Activated CD8-positive, alpha-beta T cell treated with anti-CD3 and anti-CD28 coated beads, Interleukin-2, amount 10 ng/mL, durations not matched to agents 7 days and 5 days (primary cell): ENCODE data around the gene STEAP2. TPM values are rescaled to one million over a fixed set of nuclear protein-coding genes. Genes with fewer than 3 reads are reported as not detected.

ENCODE experiments used
- ATAC-seq: fragments of 150-1000 bp; cut with Tn5 transposase; one replicate; pipeline ENCODE4 v1.10.0; 2021; ENCODE audit warnings: moderate library complexity
- CTCF ChIA-PET: fragments of 350-600 bp; sonication (Branson Sonifier 250); formaldehyde crosslinking; loops from one replicate; lab custom pipeline; 2021; ENCODE audit warnings: antibody characterized with exemption; lab: Charles Lee
- POLR2A ChIA-PET: fragments of 350-600 bp; sonication (Branson Sonifier 250); formaldehyde crosslinking; loops from one replicate; lab custom pipeline; 2021; ENCODE audit warnings: antibody characterized with exemption; lab: Charles Lee
- DNase-seq: peaks from one replicate; pipeline ENCODE4 v3.0.0-alpha.2; 2020
- H3K27ac Mint-ChIP-seq: one replicate; pipeline ENCODE4 v1.8.0; 2021; ENCODE audit warnings: mild to moderate bottlenecking, mixed read lengths
- H3K27me3 Mint-ChIP-seq: one replicate; pipeline ENCODE4 v1.8.0; 2021; ENCODE audit warnings: low read depth, mixed read lengths
- H3K36me3 Mint-ChIP-seq: one replicate; pipeline ENCODE4 v1.8.0; 2021; ENCODE audit warnings: low read depth, mixed read lengths
- H3K4me1 Mint-ChIP-seq: one replicate; pipeline ENCODE4 v1.8.0; 2021; ENCODE audit warnings: low read depth, mixed read lengths
- H3K4me3 Mint-ChIP-seq: one replicate; pipeline ENCODE4 v1.8.0; 2021; ENCODE audit warnings: mild to moderate bottlenecking, mixed read lengths
- H3K9me3 Mint-ChIP-seq: one replicate; pipeline ENCODE4 v1.8.0; 2022; ENCODE audit warnings: mixed read lengths; ENCODE audit not compliant: insufficient read depth
- total RNA-seq, 2 experiments: library from RNA; stranded (reverse); gene quantifications; one replicate each; pipeline ENCODE4 v1.2.3, GENCODE V29; 2021

STEAP2 gene
- total RNA-seq, 2 experiments from 2014 or later, result not detected

- Mint-ChIP-seq H3K4me1 (peaks cover 3% of the 10 kb centered on the region), H3K36me3 (no peaks in the 10 kb centered on the region), H3K27me3 (peaks cover 21% of the 10 kb centered on the region), H3K9me3 (no peaks in the 10 kb centered on the region), H3K4me3 (no peak overlapping the region), H3K27ac (no peak overlapping the region)
- ChIA-PET POLR2A (no interaction called here), CTCF (no interaction called here)
- no peak for DNase-seq
- ATAC-seq, result no peak
These were observed 27.0 kb downstream of the STEAP2 start for GRCh38 chr7:90238583-90238982.

- POLR2A ChIA-PET, result no interaction called here
- H3K27me3 Mint-ChIP-seq, result peaks cover 25% of the 10 kb centered on the region
- DNase-seq (no peak), ATAC-seq (no peak)
- CTCF ChIA-PET, result no interaction called here
- no peak overlapping the region for H3K27ac Mint-ChIP-seq
- H3K36me3 Mint-ChIP-seq, result no peaks in the 10 kb centered on the region
- no peak overlapping the region for H3K4me3 Mint-ChIP-seq
- peaks cover 3% of the 10 kb centered on the region for H3K4me1 Mint-ChIP-seq
- H3K9me3 Mint-ChIP-seq, result no peaks in the 10 kb centered on the region
These were observed 27.5 kb downstream of the STEAP2 start for GRCh38 chr7:90239050-90239449.

- H3K4me3 Mint-ChIP-seq, result no peak overlapping the region
- CTCF ChIA-PET, result no interaction called here
- no peak for DNase-seq
- ATAC-seq, result no peak
- no peak overlapping the region for H3K27ac Mint-ChIP-seq
- H3K4me1 Mint-ChIP-seq, result peaks cover 5% of the 10 kb centered on the region
- H3K9me3 Mint-ChIP-seq, result no peaks in the 10 kb centered on the region
- peaks cover 30% of the 10 kb centered on the region for H3K27me3 Mint-ChIP-seq
- no peaks in the 10 kb centered on the region for H3K36me3 Mint-ChIP-seq
- POLR2A ChIA-PET, result no interaction called here
These were observed 28.2 kb downstream of the STEAP2 start for GRCh38 chr7:90239625-90240228.

- ChIA-PET CTCF (no interaction called here), POLR2A (no interaction called here)
- H3K27ac Mint-ChIP-seq, result no peak overlapping the region
- no peak overlapping the region for H3K4me3 Mint-ChIP-seq
- no peak for DNase-seq
- peaks cover 44% of the 10 kb centered on the region for H3K27me3 Mint-ChIP-seq
- no peaks in the 10 kb centered on the region for H3K9me3 Mint-ChIP-seq
- peaks cover 16% of the 10 kb centered on the region for H3K4me1 Mint-ChIP-seq
- no peaks in the 10 kb centered on the region for H3K36me3 Mint-ChIP-seq
- ATAC-seq, result no peak
These were observed 31.0 kb downstream of the STEAP2 start for GRCh38 chr7:90242369-90243168.

GRCh38 chr7:90243556-90243955, 32.0 kb downstream of the STEAP2 start:
- ATAC-seq, result no peak
- H3K4me1 Mint-ChIP-seq, result peaks cover 16% of the 10 kb centered on the region
- H3K27me3 Mint-ChIP-seq, result peaks cover 38% of the 10 kb centered on the region
- no peaks in the 10 kb centered on the region for H3K36me3 Mint-ChIP-seq
- POLR2A ChIA-PET, result no interaction called here
- H3K9me3 Mint-ChIP-seq, result no peaks in the 10 kb centered on the region
- H3K27ac Mint-ChIP-seq, result no peak overlapping the region
- DNase-seq, result no peak
- CTCF ChIA-PET, result interaction anchor here (1.3 kb wide), 1 partner anchor 17 kb away, joined by 4 read pairs; no protein-coding TSS in a partner anchor
- H3K4me3 Mint-ChIP-seq, result no peak overlapping the region

GRCh38 chr7:90244565-90244908, 33.0 kb downstream of the STEAP2 start:
- CTCF ChIA-PET, result interaction anchor here (1.3 kb wide), 1 partner anchor 16 kb away, joined by 4 read pairs; no protein-coding TSS in a partner anchor
- peaks cover 41% of the 10 kb centered on the region for H3K27me3 Mint-ChIP-seq

GRCh38 chr7:90244909-90245851, 33.6 kb downstream of the STEAP2 start, which contains the start of gene CFAP69:
TSS of gene CFAP69 (plus strand) at chr7:90245174. CDS start at chr7:90245425, 251 bp downstream.
- Mint-ChIP-seq H3K27ac (no peak within 1 kb of the TSS), H3K4me3 (peak within 1 kb of the TSS; percentile 79), H3K27me3 (peaks cover 44% of the 10 kb centered on the region), H3K36me3 (no peaks in the 10 kb centered on the region), H3K4me1 (peaks cover 13% of the 10 kb centered on the region), H3K9me3 (no peaks in the 10 kb centered on the region)
- DNase-seq, result peak; percentile 86
- ATAC-seq, result peak; percentile 92
- ChIA-PET POLR2A (no interaction called here), CTCF (interaction anchor here (1.0 kb wide), 1 partner anchor 183 kb away, joined by 3 read pairs; no protein-coding TSS in a partner anchor)

More at GRCh38 chr7:90244565-90244908, 33.0 kb downstream of the STEAP2 start:
- peak overlapping the region; percentile 79 for H3K4me3 Mint-ChIP-seq
- ATAC-seq, result no peak
- POLR2A ChIA-PET, result no interaction called here
- no peaks in the 10 kb centered on the region for H3K9me3 Mint-ChIP-seq
- H3K4me1 Mint-ChIP-seq, result peaks cover 16% of the 10 kb centered on the region
- H3K36me3 Mint-ChIP-seq, result no peaks in the 10 kb centered on the region
- DNase-seq, result no peak
- H3K27ac Mint-ChIP-seq, result no peak overlapping the region

- peak overlapping the region; percentile 79 for H3K4me3 Mint-ChIP-seq
- no peaks in the 10 kb centered on the region for H3K9me3 Mint-ChIP-seq
- ChIA-PET POLR2A (interaction anchor here (1.1 kb wide), 1 partner anchor 105 kb away, joined by 3 read pairs; no protein-coding TSS in a partner anchor), CTCF (interaction anchor here (1.0 kb wide), 1 partner anchor 182 kb away, joined by 3 read pairs; no protein-coding TSS in a partner anchor)
- peaks cover 13% of the 10 kb centered on the region for H3K4me1 Mint-ChIP-seq
- no peak overlapping the region for H3K27ac Mint-ChIP-seq
- H3K27me3 Mint-ChIP-seq, result peaks cover 45% of the 10 kb centered on the region
- no peaks in the 10 kb centered on the region for H3K36me3 Mint-ChIP-seq
- ATAC-seq, result no peak
- DNase-seq, result no peak
These were observed 34.6 kb downstream of the STEAP2 start for GRCh38 chr7:90246171-90246570.

- Mint-ChIP-seq H3K27ac (no peak overlapping the region), H3K9me3 (no peaks in the 10 kb centered on the region), H3K36me3 (no peaks in the 10 kb centered on the region), H3K4me3 (no peak overlapping the region), H3K4me1 (peaks cover 13% of the 10 kb centered on the region), H3K27me3 (peaks cover 39% of the 10 kb centered on the region)
- ChIA-PET CTCF (no interaction called here), POLR2A (no interaction called here)
- ATAC-seq (no peak), DNase-seq (no peak)
These were observed 37.2 kb downstream of the STEAP2 start for GRCh38 chr7:90248706-90249105.

- H3K36me3 Mint-ChIP-seq, result no peaks in the 10 kb centered on the region
- POLR2A ChIA-PET, result interaction anchor here (0.6 kb wide), 1 partner anchor 332 kb away, joined by 3 read pairs; no protein-coding TSS in a partner anchor
These were observed 39.2 kb downstream of the STEAP2 start for GRCh38 chr7:90250601-90251303.

GRCh38 chr7:90251304-90251635, 39.7 kb downstream of the STEAP2 start:
- no peak for DNase-seq
- no peak for ATAC-seq
- ChIA-PET POLR2A (no interaction called here), CTCF (interaction anchor here (0.7 kb wide), 1 partner anchor 9 kb away, joined by 3 read pairs; no protein-coding TSS in a partner anchor)
- Mint-ChIP-seq H3K4me1 (no peaks in the 10 kb centered on the region), H3K36me3 (no peaks in the 10 kb centered on the region), H3K27ac (no peak overlapping the region), H3K9me3 (no peaks in the 10 kb centered on the region), H3K4me3 (no peak overlapping the region), H3K27me3 (peaks cover 24% of the 10 kb centered on the region)

More at GRCh38 chr7:90250601-90251303, 39.2 kb downstream of the STEAP2 start:
- H3K27me3 Mint-ChIP-seq, result peaks cover 29% of the 10 kb centered on the region
- H3K4me1 Mint-ChIP-seq, result peaks cover 4% of the 10 kb centered on the region
- no peak for DNase-seq
- no peaks in the 10 kb centered on the region for H3K9me3 Mint-ChIP-seq
- ATAC-seq, result no peak
- no peak overlapping the region for H3K27ac Mint-ChIP-seq
- no peak overlapping the region for H3K4me3 Mint-ChIP-seq
- CTCF ChIA-PET, result no interaction called here
